K562 (cell line): Measurements from ENCODE around the gene RABL6. TPM values are rescaled to one million over a fixed set of nuclear protein-coding genes. Genes with fewer than 3 reads are reported as not detected.

Source experiments
- ATAC-seq: fragments of 200-7000 bp; cut with Tn5 transposase; 3 replicates; pipeline ENCODE4 v1.9.1; 2020; ENCODE audit warnings: moderate library complexity
- BruUV-seq: library from RNA; stranded (reverse); fragments of 400-500 nt; replicated peaks from 2 replicates; lab custom pipeline; 2021; lab: Mats Ljungman, UMichigan
- CTCF ChIA-PET: fragments of 300-600 bp; formaldehyde crosslinking; extraction: SDS; loops from one replicate; lab custom pipeline; 2021; ENCODE audit warnings: low intra/inter-chr PET ratio; lab: Yijun Ruan, JAX
- POLR2A ChIA-PET: fragments of 300-600, 350-650 bp; sonication (Branson Sonifier 250); formaldehyde crosslinking; extraction: SDS; loops from one replicate; lab custom pipeline; 2021; ENCODE audit warnings: antibody characterized with exemption, inconsistent platforms; lab: Yijun Ruan, JAX
- DNase-seq, 4 experiments: peaks; one replicate each; pipeline versions ENCODE4 v3.0.0 to v3.0.0-alpha.2; 2011 to 2018; ENCODE audit warnings: low spot score in 3 of 4, mixed read lengths in 3 of 4; ENCODE audit errors: extremely low read depth in 1 of 4
- FAIRE-seq: peaks from 2 replicates; lab custom pipeline; 2011; peaks lifted over from hg19 to GRCh38; lab: Jason Lieb, UNC
- H2AFZ ChIP-seq: 2 replicates; pipeline ENCODE4 v1.6.0; 2011; ENCODE audit warnings: low read depth, low read length, control low read depth, inconsistent platforms
- H3K27ac ChIP-seq: fragments of 200-600 bp; 3 replicates; pipeline ENCODE4 v1.8.0; 2011; ENCODE audit warnings: low read depth, mild to moderate bottlenecking, control low read depth, inconsistent platforms, low read length, moderate library complexity, mixed read lengths; ENCODE audit errors: extremely low read depth
- H3K27me3 ChIP-seq, 2 experiments: fragments of 300-600 bp in 1 of 2; 2 replicates in 1 of 2; 3 replicates in 1 of 2; pipeline versions ENCODE4 v1.6.0 to v1.8.0; 2011; ENCODE audit warnings: inconsistent platforms in 2 of 2, low read length in 2 of 2, mild to moderate bottlenecking in 1 of 2, mixed read lengths in 1 of 2, moderate library complexity in 1 of 2; ENCODE audit not compliant: control insufficient read depth in 2 of 2, insufficient read depth in 2 of 2
- H3K36me3 ChIP-seq: fragments of 300-600 bp; 3 replicates; pipeline ENCODE4 v1.8.0; 2011; ENCODE audit warnings: mild to moderate bottlenecking, low read length, inconsistent platforms; ENCODE audit not compliant: control insufficient read depth, insufficient read depth
- H3K4me1 ChIP-seq, 2 experiments: fragments of 200-600 bp in 1 of 2; replicated peaks in 1 of 2; 2 replicates in 1 of 2; 3 replicates in 1 of 2; pipeline versions ENCODE4 v1.5.1 to v1.8.0; 2011; ENCODE audit warnings: inconsistent platforms in 2 of 2, low read length in 2 of 2, mild to moderate bottlenecking in 1 of 2, mixed read lengths in 1 of 2, moderate library complexity in 1 of 2; ENCODE audit not compliant: control insufficient read depth in 2 of 2, insufficient read depth in 2 of 2
- H3K4me2 ChIP-seq: 2 replicates; pipeline ENCODE4 v1.6.1; 2011; ENCODE audit warnings: low read length, control low read depth, inconsistent platforms, mixed read lengths; ENCODE audit not compliant: insufficient read depth
- H3K4me3 ChIP-seq: fragments of 200-600 bp; sonication (generic), shearing (Covaris generic); 2 replicates; pipeline ENCODE4 v1.5.1; 2016; ENCODE audit warnings: control low read depth, inconsistent platforms
- H3K79me2 ChIP-seq: fragments of 200-600 bp; 3 replicates; pipeline ENCODE4 v1.8.0; 2011; ENCODE audit warnings: low read length, inconsistent platforms; ENCODE audit not compliant: control insufficient read depth, insufficient read depth
- H3K9ac ChIP-seq, 2 experiments: 2 replicates each; pipeline versions ENCODE4 v1.6.0 to v1.6.1; 2011; ENCODE audit warnings: low read depth in 2 of 2, low read length in 2 of 2, control low read depth in 1 of 2, inconsistent platforms in 1 of 2, mild to moderate bottlenecking in 1 of 2, mixed read lengths in 1 of 2; ENCODE audit not compliant: insufficient read depth in 1 of 2
- H3K9me1 ChIP-seq: one replicate; pipeline ENCODE4 v1.6.0; 2011; ENCODE audit warnings: inconsistent platforms, mild to moderate bottlenecking, low read length, moderate library complexity; ENCODE audit not compliant: control insufficient read depth, insufficient read depth
- H3K9me3 ChIP-seq: replicated peaks from 2 replicates; pipeline ENCODE4 v1.5.1; 2011; ENCODE audit warnings: low read depth, low read length, inconsistent platforms; ENCODE audit not compliant: control insufficient read depth, insufficient read depth
- H4K20me1 ChIP-seq: replicated peaks from 2 replicates; pipeline ENCODE4 v1.6.1; 2011; ENCODE audit warnings: low read length, inconsistent platforms, mixed read lengths; ENCODE audit not compliant: control insufficient read depth, insufficient read depth
- HMGN3 ChIP-seq: IDR thresholded peaks from 2 replicates; pipeline ENCODE4 v1.6.1; 2011; ENCODE audit warnings: borderline replicate concordance, low read depth, mild to moderate bottlenecking, mixed read lengths, low read length; ENCODE audit not compliant: insufficient read length; ENCODE audit errors: extremely low read depth
- MLLT1 ChIP-seq, 2 experiments: fragments of 450-650 bp; IDR thresholded peaks; 2 replicates each; pipeline ENCODE4 v1.6.1; 2016
- NKRF ChIP-seq: fragments of 450-650 bp; IDR thresholded peaks from 2 replicates; pipeline ENCODE4 v1.6.1; 2016; ENCODE audit warnings: borderline replicate concordance
- POLR2G ChIP-seq: fragments of 200-400 bp; formaldehyde crosslinking; IDR thresholded peaks from 2 replicates; pipeline ENCODE4 v1.6.1; 2017; ENCODE audit warnings: low read depth, mild to moderate bottlenecking, antibody characterized with exemption, low read length, moderate library complexity
- RBFOX2 ChIP-seq: fragments of 200-400 bp; formaldehyde crosslinking; IDR thresholded peaks from 2 replicates; pipeline ENCODE4 v1.6.1; 2017; ENCODE audit warnings: low read depth, mild to moderate bottlenecking, low read length, moderate library complexity
- TFAP4 ChIP-seq: sonication (generic); formaldehyde crosslinking; IDR thresholded peaks from 2 replicates; pipeline ENCODE4 v1.8.0; 2022; ENCODE audit warnings: missing genetic modification reagents, mild to moderate bottlenecking, moderate library complexity, borderline replicate concordance
- WGBS: fragments of 100-300 bp; shearing (Covaris generic); methylation state at CpG from one replicate; pipeline ENCODE4 v1.1.6; 2016; ENCODE audit warnings: low coverage, mixed read lengths; ENCODE audit not compliant: insufficient coverage; ENCODE audit errors: missing lambda C conversion rate; 5-methylcytosine and 5-hydroxymethylcytosine counted together
- in situ Hi-C: fragments of 300-500 bp; cut with MboI; formaldehyde crosslinking; loops from 4 replicates; pipeline ENCODE4 v1.15.0; 2018; ENCODE audit warnings: inconsistent platforms, mixed read lengths
- intact Hi-C: fragments of 100-400 bp; cut with micrococcal nuclease; formaldehyde crosslinking; loops from 2 replicates; pipeline ENCODE4 v1.14.2; 2022
- polyA plus RNA-seq, 8 experiments: library from polyadenylated mRNA; depleted of rRNA in 4 of 8; stranded (reverse) in 5 of 8; unstranded in 3 of 8; fragments of >200 nt; fragmentation: Nextera tagmentation in 2 of 8; fragmentation: Illumina TruSeq in 1 of 8; extraction: Ambion mirVana in 2 of 8; extraction: Trizol in 1 of 8; gene quantifications; 2 replicates each; pipeline versions ENCODE4 v1.2.1 to v1.2.3, GENCODE V29; 2011 to 2014; ENCODE audit warnings: inconsistent platforms in 1 of 8, missing spikeins in 1 of 8
- total RNA-seq, 7 experiments: library from RNA; depleted of rRNA in 6 of 7; stranded (reverse); fragments of >200 nt in 6 of 7; fragmentation: Illumina TruSeq in 2 of 7; extraction: Trizol in 2 of 7; gene quantifications; 2 replicates each; pipeline versions ENCODE4 v1.2.1 to v1.2.3, GENCODE V29; 2011 to 2021; ENCODE audit warnings: low replicate concordance in 1 of 7
- TF ChIP-seq, protein P1 (sequence below): IDR thresholded peaks from 2 replicates; pipeline ENCODE4 v1.6.1; 2011; ENCODE audit warnings: borderline replicate concordance, low read depth, mild to moderate bottlenecking, moderate library complexity, low read length; ENCODE audit not compliant: insufficient read depth, poor library complexity, severe bottlenecking

RABL6 gene
- total and polyA plus RNA-seq, 9 of the 15 experiments (the other 6 are each of a cell fraction or from before 2014, with no cell fraction given), result 5.6 to 181 (median 84.5) TPM

GRCh38 chr9:136851941-136852663 is 44.4 kb downstream of the RABL6 start, which contains the start of gene MAMDC4 (continued):
- no peak for TF ChIP-seq NKRF
- TF ChIP-seq, all 486 proteins: peak for 3

DNA sequence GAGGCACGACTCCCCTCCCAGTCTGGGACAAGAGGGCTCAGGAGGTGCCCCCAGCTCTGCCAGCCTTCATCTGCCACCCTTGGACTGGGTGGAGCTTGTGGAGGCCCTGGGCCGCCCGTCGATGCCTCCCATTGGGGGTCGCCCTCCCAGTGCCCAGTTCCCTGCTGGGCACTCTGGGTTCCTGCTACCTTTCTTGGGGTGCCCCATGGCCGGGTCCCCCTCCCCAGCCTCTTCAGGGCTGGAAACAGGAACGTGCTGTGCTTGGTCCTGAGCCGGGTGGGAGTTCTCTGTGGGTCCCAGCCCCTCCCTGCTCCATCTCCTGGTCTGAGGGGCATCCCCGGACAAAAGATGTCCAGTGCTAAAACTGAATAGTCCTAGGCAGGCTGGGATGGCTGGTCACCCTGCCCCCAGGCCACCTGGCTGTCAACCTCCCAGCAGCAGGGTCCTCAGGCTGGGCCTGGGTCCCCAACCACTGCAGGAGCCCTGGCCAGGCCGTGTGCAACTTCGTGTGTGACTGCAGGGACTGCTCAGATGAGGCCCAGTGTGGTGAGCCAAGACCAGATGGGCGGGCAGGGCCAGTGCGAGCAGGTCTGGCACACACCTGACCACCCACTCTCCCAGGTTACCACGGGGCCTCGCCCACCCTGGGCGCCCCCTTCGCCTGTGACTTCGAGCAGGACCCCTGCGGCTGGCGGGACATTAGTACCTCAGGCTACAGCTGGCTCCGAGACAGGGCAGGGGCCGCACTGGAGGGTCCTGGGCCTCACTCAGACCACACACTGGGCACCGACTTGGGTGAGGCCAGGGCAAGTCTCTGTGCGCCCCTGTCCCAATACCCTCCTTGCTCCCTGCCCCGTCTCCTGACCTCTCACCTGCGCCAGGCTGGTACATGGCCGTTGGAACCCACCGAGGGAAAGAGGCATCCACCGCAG is 45.2 kb downstream of the RABL6 start:
- WGBS, result 87% methylated on average over 20 of the region's 29 CpGs
- H3K27me3 ChIP-seq, result no peaks in the 10 kb centered on the region
- H3K4me2 ChIP-seq, result no peak overlapping the region
- peak overlapping the region in 1 of 2 experiments; percentile 54; a peak in 1 of 4 replicates for H3K9ac ChIP-seq
- no peaks in the 10 kb centered on the region for H3K9me1 ChIP-seq
- peaks cover 29% of the 10 kb centered on the region; the same call in 1 of the 3 replicates for H3K36me3 ChIP-seq
- in situ Hi-C loops, result no loop called here
- no peak for FAIRE-seq
- peak; percentile 31 for TF ChIP-seq HMGN3
- TF ChIP-seq POLR2G, result peak; percentile 54
- TF ChIP-seq TFAP4, result 0 out of 2 replicates have a peak, but pooled peaks have one; percentile 25
- no peak for TF ChIP-seq MLLT1 (IDR thresholded peaks at IDR 0.05)
- TF ChIP-seq RBFOX2, result peak; percentile 49
- TF ChIP-seq, protein P1, sequence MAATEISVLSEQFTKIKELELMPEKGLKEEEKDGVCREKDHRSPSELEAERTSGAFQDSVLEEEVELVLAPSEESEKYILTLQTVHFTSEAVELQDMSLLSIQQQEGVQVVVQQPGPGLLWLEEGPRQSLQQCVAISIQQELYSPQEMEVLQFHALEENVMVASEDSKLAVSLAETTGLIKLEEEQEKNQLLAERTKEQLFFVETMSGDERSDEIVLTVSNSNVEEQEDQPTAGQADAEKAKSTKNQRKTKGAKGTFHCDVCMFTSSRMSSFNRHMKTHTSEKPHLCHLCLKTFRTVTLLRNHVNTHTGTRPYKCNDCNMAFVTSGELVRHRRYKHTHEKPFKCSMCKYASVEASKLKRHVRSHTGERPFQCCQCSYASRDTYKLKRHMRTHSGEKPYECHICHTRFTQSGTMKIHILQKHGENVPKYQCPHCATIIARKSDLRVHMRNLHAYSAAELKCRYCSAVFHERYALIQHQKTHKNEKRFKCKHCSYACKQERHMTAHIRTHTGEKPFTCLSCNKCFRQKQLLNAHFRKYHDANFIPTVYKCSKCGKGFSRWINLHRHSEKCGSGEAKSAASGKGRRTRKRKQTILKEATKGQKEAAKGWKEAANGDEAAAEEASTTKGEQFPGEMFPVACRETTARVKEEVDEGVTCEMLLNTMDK, result no peak
- TF ChIP-seq, all 486 proteins: peak for 4
- H3K4me3 ChIP-seq, result no peak overlapping the region
- no peaks in the 10 kb centered on the region for H3K9me3 ChIP-seq
- ATAC-seq (no peak), DNase-seq (no peak)
- intact Hi-C loops, result no loop called here
- BruUV-seq, result no TSS peak
- H4K20me1 ChIP-seq, result 0 out of 2 replicates have a peak, but pooled peaks cover 7% of the 10 kb centered on the region
- H2AFZ ChIP-seq, result no peak overlapping the region
- peaks cover 23% of the 10 kb centered on the region for H3K79me2 ChIP-seq
- no peak overlapping the region for H3K27ac ChIP-seq
- ChIA-PET POLR2A (no interaction called here), CTCF (no interaction called here)
- peaks cover 9 to 89% of the 10 kb centered on the region in 2 experiments; a peak in 4 of 5 replicates for H3K4me1 ChIP-seq
